Dermis blood vessel endothelial cell (primary cell): ENCODE measurements around the gene DGKD. TPM values are rescaled to one million over a fixed set of nuclear protein-coding genes. Genes with fewer than 3 reads are reported as not detected.

Experiments
- DNase-seq: peaks from one replicate; pipeline ENCODE4 v3.0.0; 2010
- total RNA-seq: library from RNA; depleted of rRNA; stranded (reverse); fragments of >200 nt; gene quantifications from 2 replicates; pipeline ENCODE4 v1.2.3, GENCODE V29; 2014

DGKD gene
- total RNA-seq, 1 donor from 2014 or later: 12.3 TPM

GRCh38 chr2:233463586-233463985 lies 109.3 kb downstream of the DGKD start:
- DNase-seq: no peak

GRCh38 chr2:233464056-233464455 lies 109.8 kb downstream of the DGKD start:
- no peak for DNase-seq

GRCh38 chr2:233464531-233465240 lies 110.4 kb downstream of the DGKD start:
- DNase-seq: no peak

GRCh38 chr2:233466991-233467603 lies 112.8 kb downstream of the DGKD start:
- no peak for DNase-seq

GRCh38 chr2:233468047-233468740 lies 113.9 kb downstream of the DGKD start:
- no peak for DNase-seq

GRCh38 chr2:233468741-233469110 lies 114.4 kb downstream of the DGKD start:
- DNase-seq: no peak

- no peak for DNase-seq
Observed at GRCh38 chr2:233469261-233470010, 115.1 kb downstream of the DGKD start.

- DNase-seq: no peak
Observed at GRCh38 chr2:233470011-233470687, 115.9 kb downstream of the DGKD start.

GRCh38 chr2:233470839-233471238 lies 116.5 kb downstream of the DGKD start:
- no peak for DNase-seq

GRCh38 chr2:233471291-233472035 lies 117.2 kb downstream of the DGKD start:
- no peak for DNase-seq

GRCh38 chr2:233473386-233473791 lies 119.1 kb downstream of the DGKD start:
- DNase-seq: no peak

- no peak for DNase-seq
Observed at GRCh38 chr2:233473878-233474277, 119.6 kb downstream of the DGKD start.

GRCh38 chr2:233474308-233475160 lies 120.2 kb downstream of the DGKD start:
- DNase-seq: no peak

GRCh38 chr2:233476063-233476410 lies 121.7 kb downstream of the DGKD start:
- DNase-seq: no peak

GRCh38 chr2:233476651-233477547 lies 122.6 kb downstream of the DGKD start:
- DNase-seq: no peak

- no peak for DNase-seq
Observed at GRCh38 chr2:233477548-233478433, 123.5 kb downstream of the DGKD start.

- DNase-seq: no peak
Observed at GRCh38 chr2:233479616-233480489, 125.6 kb downstream of the DGKD start.
